ENCODE measurements around the gene RXRB. TPM values are rescaled to one million over a fixed set of nuclear protein-coding genes. Genes with fewer than 3 reads are reported as not detected.

RXRB gene
- total RNA-seq, 1 donor from 2014 or later, result 46.6 TPM

DNA sequence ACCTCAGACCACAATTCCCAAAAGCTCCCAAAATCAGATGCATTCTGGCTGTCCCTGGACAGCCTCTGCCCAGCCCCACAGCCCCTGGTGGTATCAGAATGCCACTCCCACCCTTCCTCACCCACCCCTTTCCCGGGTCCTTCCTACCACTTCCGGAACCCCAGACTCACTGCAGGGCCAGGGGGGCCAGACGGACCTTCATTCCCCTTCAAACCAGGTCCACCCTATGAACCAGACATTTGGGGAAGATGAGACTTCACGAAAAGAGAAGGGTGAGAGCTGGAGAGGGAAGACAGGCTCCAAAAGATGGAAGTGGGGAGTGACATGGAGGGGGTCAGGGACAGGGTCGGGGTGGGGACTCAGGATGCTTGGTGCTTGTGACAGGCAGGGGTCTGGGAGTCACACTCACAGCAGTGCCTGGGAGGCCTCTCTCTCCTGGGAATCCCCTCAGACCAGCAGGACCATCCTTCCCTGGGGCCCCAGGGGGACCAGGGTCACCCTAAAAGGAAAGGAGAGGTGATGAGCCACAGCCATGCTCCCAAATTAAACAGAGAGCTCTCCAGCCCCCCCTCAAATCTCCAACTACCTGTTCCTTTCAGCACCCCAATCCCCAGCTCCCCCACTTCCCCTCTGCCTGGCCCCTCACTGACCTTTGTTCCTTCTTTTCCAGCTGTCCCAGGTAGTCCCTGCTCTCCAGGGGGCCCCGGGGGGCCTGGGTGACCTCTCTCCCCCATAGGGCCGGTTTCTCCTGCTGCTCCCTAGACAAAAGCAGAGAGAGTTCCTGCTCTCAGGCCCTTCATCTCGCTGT lies 28.4 kb downstream of the RXRB start:
- Mint-ChIP-seq H3K27me3 (peaks cover 3% of the 10 kb centered on the region), H3K4me3 (no peak overlapping the region), H3K9me3 (no peaks in the 10 kb centered on the region), H3K27ac (no peak overlapping the region), H3K36me3 (ENCODE audit: low read depth) (no peaks in the 10 kb centered on the region), H3K4me1 (no peaks in the 10 kb centered on the region)
- no peak for DNase-seq
- intact Hi-C loops (cut with micrococcal nuclease), result no loop called here

DNA sequence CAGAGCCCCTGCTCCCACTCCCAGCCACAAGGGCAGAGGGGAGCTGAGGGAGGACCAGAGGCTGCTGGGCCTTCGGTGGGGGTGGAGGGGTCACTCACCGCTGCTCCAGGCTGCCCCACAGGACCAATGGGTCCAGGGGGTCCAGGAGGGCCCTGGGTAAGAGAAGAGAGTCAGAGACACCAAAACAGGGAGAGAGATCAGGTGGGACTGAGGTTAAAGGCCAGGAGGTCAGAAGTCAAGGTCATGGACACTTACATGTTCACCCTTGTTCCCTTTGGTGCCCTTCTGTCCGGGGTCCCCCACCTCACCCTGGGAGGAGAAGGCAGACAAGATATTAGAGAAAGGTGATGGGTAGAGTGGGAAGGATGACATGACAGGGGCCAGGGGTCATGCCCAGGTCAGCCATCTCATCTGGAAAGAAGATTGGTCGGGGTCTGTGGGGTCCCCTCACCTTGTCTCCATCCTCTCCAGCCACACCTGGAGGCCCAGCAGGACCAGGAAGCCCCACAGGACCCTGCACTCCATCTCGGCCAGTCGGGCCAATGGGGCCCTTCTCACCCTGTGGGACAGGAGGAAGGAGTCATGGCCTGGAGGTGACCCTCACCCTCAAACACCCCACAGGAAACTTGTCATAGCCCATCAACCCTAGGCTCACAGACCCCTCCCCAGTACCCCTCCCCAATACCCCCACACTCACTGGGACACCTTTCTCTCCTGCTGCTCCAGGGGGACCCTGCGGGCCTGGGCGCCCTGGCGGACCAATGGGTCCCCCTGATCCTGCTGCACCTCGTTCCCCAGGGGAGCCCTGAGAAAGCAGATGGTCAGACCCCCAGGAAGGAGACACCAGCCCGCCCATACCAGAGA lies 29.2 kb downstream of the RXRB start:
- H3K36me3 Mint-ChIP-seq (ENCODE audit: low read depth), result no peaks in the 10 kb centered on the region

DNA sequence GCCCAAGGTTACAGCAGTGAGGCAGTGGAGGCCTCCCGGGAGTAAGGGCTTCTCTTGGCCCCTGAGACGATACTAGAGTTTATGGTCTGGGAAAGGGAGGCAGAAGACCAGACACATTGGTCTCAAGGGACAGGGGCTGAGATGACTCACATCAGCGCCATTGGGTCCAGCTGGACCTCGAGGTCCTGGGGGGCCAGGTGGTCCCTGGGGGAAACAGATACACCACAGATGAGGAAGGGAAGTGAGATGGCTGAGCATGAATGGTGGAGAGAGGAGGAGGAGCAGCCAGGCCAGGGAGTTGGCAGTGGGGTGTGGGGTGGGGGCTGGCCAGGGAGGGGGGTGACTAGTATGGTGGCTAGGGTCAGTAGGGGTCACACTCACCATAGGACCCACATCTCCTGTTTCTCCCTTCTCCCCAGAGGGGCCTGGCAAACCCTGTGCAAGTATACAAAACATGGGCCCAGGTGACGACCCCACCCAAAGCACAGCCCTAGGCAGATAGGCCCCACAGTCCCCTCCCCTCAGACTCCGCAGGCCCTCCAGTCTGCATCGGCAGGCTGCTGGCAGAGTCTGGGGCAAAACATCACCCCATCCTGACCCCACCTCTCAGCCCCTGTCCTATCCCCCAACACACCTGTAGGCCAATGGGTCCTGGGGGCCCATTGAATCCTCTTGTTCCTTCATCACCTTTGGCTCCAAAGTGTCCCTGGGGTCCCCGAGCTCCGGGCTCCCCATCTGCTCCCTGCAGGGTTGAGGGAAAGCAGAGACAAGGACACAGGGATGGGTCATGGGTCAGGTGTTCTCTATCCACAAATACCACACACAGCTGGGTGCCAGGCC lies 30.1 kb downstream of the RXRB start:
- intact Hi-C loops (cut with micrococcal nuclease), result no loop called here
- Mint-ChIP-seq H3K27me3 (peaks cover 3% of the 10 kb centered on the region), H3K9me3 (no peaks in the 10 kb centered on the region)

More for the DNA sequence above, 29.2 kb downstream of the RXRB start:
- intact Hi-C loops (cut with micrococcal nuclease), result no loop called here
- peaks cover 3% of the 10 kb centered on the region for H3K27me3 Mint-ChIP-seq
- H3K4me3 Mint-ChIP-seq, result no peak overlapping the region
- H3K4me1 Mint-ChIP-seq, result no peaks in the 10 kb centered on the region
- H3K9me3 Mint-ChIP-seq, result no peaks in the 10 kb centered on the region
- no peak overlapping the region for H3K27ac Mint-ChIP-seq
- no peak for DNase-seq

DNA sequence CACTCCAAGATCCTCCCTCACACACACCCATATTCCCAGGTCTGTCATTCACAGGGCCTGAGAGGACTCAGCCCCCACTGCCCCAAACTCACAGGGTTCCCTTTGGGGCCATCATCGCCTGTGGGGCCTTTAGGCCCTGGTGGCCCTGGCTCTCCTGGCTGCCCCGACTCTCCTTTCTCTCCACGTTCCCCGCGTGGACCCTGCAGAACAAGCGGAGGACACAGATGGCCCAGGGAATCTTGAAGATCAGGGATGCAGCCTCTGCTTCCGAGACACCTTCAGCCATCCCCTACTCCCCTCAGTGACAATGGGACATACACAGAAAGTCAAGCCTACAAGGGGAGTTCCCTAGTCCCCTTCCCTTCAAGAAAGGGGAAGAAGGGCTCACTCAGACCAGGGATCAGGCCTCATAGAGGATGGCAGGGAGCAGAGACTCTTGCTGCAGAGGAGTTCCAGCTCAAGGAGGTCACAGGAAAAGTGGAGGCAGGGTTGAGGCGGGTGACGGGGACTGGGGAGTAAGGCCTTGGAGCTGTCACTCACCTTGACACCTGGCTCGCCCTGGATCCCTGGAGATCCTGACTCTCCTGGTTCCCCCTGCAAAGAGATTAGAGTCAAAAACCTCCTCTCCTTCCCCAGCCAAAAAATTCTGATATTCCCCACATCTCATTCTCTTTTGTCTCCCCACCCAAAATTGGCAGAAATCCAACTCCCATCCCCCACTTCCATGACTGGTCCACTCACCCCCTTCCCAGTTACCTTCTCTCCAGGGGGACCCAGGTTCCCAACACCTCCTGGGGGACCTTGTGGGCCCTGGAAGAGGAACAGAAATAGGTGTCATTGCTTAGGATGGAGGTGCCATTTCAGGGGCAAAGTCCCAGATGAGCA lies 30.9 kb downstream of the RXRB start:
- Mint-ChIP-seq H3K27me3 (peaks cover 3% of the 10 kb centered on the region), H3K27ac (no peak overlapping the region), H3K36me3 (ENCODE audit: low read depth) (no peaks in the 10 kb centered on the region), H3K4me1 (no peaks in the 10 kb centered on the region), H3K9me3 (no peaks in the 10 kb centered on the region), H3K4me3 (no peak overlapping the region)
- DNase-seq, result no peak
- intact Hi-C loops (cut with micrococcal nuclease), result no loop called here

More for the DNA sequence above, 30.1 kb downstream of the RXRB start:
- Mint-ChIP-seq H3K4me1 (no peaks in the 10 kb centered on the region), H3K4me3 (no peak overlapping the region), H3K27ac (no peak overlapping the region), H3K36me3 (ENCODE audit: low read depth) (no peaks in the 10 kb centered on the region)
- no peak for DNase-seq

DNA sequence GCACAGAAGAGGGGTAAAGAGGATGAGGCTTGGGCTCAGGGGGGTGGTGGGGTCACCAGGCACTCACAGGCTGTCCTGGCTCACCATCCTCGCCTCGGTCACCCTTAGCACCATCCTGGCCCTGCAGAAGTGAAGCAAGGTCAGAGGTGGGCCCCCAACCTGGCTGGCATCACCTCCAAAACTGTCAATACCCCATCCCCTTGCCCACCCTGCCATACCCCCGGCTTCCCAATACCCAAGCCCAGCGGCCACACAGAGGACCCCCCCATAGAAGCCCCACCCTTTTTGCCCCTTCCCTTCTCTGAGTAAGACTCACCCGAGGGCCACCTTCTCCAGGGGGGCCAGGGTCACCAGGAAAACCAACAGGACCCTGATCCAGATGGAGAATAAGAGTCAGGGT lies 31.8 kb downstream of the RXRB start:
- DNase-seq, result no peak
- Mint-ChIP-seq H3K36me3 (ENCODE audit: low read depth) (no peaks in the 10 kb centered on the region), H3K27ac (no peak overlapping the region), H3K4me1 (no peaks in the 10 kb centered on the region), H3K9me3 (no peaks in the 10 kb centered on the region), H3K4me3 (no peak overlapping the region), H3K27me3 (peaks cover 3% of the 10 kb centered on the region)
- intact Hi-C loops (cut with micrococcal nuclease), result no loop called here

DNA sequence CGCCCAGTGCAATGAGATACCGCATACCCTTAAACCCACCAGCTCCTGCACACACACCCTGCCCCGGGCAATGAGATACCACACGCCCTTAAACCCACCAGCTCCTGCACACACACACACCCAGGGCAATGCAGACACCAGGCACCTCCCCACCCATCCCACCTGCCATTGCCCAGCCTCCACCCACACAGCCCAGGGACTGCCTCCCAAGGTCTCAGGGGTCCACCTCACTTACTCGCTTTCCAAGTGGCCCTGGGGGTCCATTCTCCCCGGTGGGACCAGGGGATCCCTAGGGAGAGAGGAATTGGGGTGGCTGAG lies 32.2 kb downstream of the RXRB start:
- H3K4me1 Mint-ChIP-seq, result no peaks in the 10 kb centered on the region
- H3K27ac Mint-ChIP-seq, result no peak overlapping the region
- no peaks in the 10 kb centered on the region for H3K36me3 Mint-ChIP-seq (ENCODE audit: low read depth)
- peaks cover 3% of the 10 kb centered on the region for H3K27me3 Mint-ChIP-seq
- no peak for DNase-seq
- no peaks in the 10 kb centered on the region for H3K9me3 Mint-ChIP-seq
- no peak overlapping the region for H3K4me3 Mint-ChIP-seq
- intact Hi-C loops (cut with micrococcal nuclease), result no loop called here

DNA sequence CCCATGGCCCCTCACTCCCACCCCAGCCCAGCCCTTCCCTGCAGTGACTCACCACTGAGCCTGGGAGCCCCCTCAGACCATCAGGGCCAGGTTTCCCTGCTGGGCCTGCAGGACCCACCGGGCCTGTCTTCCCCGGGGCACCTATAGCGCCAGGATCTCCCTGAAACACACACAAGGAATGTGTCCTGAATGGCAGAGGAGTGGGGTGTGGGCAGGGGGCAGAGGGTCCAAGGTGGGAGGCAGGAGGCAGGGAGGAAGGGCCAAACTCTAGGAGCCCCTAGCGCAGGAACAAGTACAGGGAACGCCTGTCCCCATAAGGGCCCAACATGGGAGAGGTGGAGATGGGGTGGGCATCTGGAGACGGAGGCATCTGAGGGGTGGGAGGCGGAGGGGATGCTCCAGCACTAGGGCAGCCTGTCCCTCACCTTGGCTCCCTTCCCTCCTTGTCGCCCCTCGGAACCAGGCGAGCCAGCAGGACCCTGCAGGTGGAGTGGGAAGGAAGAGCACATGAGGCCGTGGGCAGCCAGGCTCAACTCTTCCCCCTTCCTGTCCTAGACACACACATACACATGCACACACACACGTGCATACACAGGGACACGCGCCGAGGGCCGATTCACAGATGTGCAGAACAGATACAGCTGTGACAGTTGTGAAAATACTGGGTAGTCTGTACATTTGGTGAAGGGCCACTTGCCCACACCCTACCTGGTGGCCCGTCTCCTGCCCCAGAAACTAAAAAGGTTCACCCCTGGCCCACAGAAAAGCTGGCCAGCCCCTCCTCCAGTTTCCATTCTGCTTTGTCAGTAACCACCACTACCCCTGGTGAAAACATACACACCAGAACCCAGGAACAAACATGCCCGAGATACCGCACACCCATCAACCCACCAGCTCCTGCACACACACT lies 32.8 kb downstream of the RXRB start:
- intact Hi-C loops (cut with micrococcal nuclease), result no loop called here
- Mint-ChIP-seq H3K27ac (no peak overlapping the region), H3K9me3 (no peaks in the 10 kb centered on the region), H3K27me3 (peaks cover 1% of the 10 kb centered on the region), H3K4me1 (no peaks in the 10 kb centered on the region), H3K36me3 (ENCODE audit: low read depth) (no peaks in the 10 kb centered on the region), H3K4me3 (no peak overlapping the region)
- no peak for DNase-seq

DNA sequence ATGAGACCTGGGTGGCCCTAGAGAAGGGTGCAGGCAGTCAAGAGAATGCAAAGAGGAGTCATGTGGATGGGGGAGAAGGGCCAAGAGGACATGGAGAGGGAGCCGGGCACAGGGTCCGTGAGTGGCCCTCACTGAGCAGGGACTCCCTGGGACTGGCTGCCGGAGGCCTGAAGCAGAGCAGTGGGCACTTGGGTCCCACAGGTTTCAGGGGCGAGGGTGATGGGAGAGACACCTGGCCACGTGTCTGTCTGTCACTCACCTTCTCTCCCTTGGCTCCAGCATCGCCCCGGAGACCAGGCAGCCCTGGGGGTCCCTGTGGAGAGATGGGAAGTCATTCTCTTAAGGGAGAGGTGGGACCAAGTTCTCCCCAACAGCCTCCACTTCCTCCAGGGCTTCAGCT lies 33.7 kb downstream of the RXRB start:
- no peak for DNase-seq
- peaks cover 3% of the 10 kb centered on the region for H3K4me1 Mint-ChIP-seq
- no peaks in the 10 kb centered on the region for H3K36me3 Mint-ChIP-seq (ENCODE audit: low read depth)
- H3K27ac Mint-ChIP-seq, result no peak overlapping the region
- no peaks in the 10 kb centered on the region for H3K27me3 Mint-ChIP-seq
- H3K9me3 Mint-ChIP-seq, result no peaks in the 10 kb centered on the region
- no peak overlapping the region for H3K4me3 Mint-ChIP-seq
- intact Hi-C loops (cut with micrococcal nuclease), result no loop called here

DNA sequence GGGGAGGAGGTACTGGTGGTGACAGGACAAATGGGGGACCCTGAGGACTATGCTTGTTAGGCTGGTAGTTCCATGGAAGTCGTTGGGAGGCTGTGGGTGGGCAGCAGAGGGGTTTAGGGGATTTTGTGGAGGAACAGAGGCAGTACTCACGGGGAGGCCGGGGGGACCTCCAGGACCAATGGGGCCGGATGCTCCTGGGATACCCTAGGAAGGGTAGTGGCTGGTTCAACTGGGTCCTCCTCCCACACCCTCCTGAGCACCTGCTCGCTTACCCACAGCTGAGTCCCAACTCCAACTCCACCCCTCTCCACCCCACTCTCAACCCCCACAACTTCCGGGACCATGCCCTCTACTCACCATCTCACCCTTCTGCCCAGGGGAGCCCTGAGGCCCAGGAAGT lies 34.1 kb downstream of the RXRB start:
- H3K4me3 Mint-ChIP-seq, result no peak overlapping the region
- H3K4me1 Mint-ChIP-seq, result peaks cover 8% of the 10 kb centered on the region
- no peaks in the 10 kb centered on the region for H3K9me3 Mint-ChIP-seq
- H3K27me3 Mint-ChIP-seq, result no peaks in the 10 kb centered on the region
- no peaks in the 10 kb centered on the region for H3K36me3 Mint-ChIP-seq (ENCODE audit: low read depth)
- no peak for DNase-seq
- intact Hi-C loops (cut with micrococcal nuclease), result no loop called here
- H3K27ac Mint-ChIP-seq, result no peak overlapping the region

DNA sequence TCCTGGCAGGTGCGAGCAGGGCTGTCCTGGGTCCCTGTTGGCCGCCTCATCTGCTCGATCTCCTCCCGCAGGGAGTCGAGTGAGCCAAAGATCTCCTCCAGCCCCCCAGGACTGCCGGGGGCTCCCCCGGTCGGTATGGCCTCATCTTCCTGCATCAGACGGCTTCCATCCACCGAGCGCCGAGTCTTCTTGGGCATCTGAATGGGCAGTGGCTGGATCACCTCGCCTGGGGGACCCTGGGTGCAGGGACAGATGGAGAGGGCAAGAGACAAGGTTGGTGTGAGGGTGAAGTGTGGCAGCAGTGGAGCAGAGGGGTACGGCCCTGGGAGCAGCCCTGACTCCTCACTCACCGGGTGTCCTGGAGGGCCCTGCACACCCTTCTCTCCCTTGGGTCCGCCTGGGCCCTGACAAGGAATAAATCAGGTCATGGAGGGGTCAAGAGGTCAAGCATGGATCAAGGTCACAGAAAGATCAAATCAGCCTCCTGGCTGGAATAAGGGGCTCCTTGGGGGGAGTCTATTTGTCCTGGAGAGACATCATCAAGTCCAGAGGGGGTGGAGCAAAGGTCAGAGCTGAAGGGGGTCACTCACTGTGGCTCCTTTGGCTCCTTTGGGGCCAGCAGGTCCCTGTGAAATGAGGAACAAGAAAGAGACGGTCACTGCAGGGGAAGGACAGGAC lies 34.7 kb downstream of the RXRB start:
- H3K36me3 Mint-ChIP-seq (ENCODE audit: low read depth), result no peaks in the 10 kb centered on the region
- H3K4me3 Mint-ChIP-seq, result no peak overlapping the region
- peaks cover 11% of the 10 kb centered on the region for H3K4me1 Mint-ChIP-seq
- no peaks in the 10 kb centered on the region for H3K9me3 Mint-ChIP-seq
- intact Hi-C loops (cut with micrococcal nuclease), result no loop called here
- no peak for DNase-seq
- H3K27ac Mint-ChIP-seq, result no peak overlapping the region
- H3K27me3 Mint-ChIP-seq, result no peaks in the 10 kb centered on the region

DNA sequence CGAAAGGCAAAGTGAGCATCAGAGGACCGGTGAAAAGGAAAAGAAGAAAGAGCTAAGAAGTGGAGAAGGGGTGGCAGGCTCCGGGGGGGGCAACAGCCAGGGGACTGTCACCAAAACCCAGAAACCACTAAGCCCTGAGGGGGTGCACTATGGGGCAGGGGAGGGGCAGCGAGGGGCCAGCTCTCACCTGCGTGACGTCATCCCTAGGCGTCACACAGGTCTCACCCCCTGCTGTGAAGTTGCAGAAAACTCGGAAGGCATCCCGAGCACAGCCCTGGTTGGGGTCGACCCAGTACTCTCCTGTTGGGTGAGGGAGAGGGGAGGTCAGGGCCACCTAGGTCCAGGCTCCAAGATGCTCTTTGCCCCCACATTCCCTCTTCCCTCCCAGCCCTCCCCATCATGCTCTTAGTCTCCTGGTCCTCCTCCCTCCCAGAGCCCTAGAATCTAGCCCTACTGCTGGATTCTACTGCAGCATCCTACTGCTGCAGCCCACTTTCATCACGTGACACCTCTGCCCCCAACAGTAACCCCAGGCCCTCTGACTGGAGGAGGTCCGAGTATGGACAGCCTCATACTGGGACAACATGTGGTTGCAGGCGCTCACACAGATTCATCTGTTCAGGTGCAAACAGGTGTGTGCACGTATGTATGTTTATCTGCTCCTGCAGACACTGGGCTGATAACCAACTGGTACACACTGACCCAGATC lies 35.6 kb downstream of the RXRB start:
- DNase-seq, result no peak
- no peak overlapping the region for H3K27ac Mint-ChIP-seq
- no peaks in the 10 kb centered on the region for H3K36me3 Mint-ChIP-seq (ENCODE audit: low read depth)
- H3K27me3 Mint-ChIP-seq, result no peaks in the 10 kb centered on the region
- H3K4me1 Mint-ChIP-seq, result peaks cover 14% of the 10 kb centered on the region
- no peak overlapping the region for H3K4me3 Mint-ChIP-seq
- intact Hi-C loops (cut with micrococcal nuclease), result loop anchor here (5.0 kb wide), 1 partner anchor 48 kb away; no protein-coding TSS in a partner anchor
- H3K9me3 Mint-ChIP-seq, result no peaks in the 10 kb centered on the region

Measured in activated CD4-positive, alpha-beta T cell treated with anti-CD3 and anti-CD28 coated beads, Interleukin-2, amount 10 ng/mL, durations not matched to agents 24 days and 14 days (primary cell).